RPMI7951 (cell line): Measurements from ENCODE around the gene CPSF4. TPM values are rescaled to one million over a fixed set of nuclear protein-coding genes. Genes with fewer than 3 reads are reported as not detected.
"Not testable (repeated sequence)": the region's sequence is repeated elsewhere in the genome, so short reads cannot be mapped to it uniquely, and the experiment has no call there.

ENCODE experiments used
- DNase-seq: peaks from one replicate; pipeline ENCODE4 v3.0.0-alpha.2; 2012; ENCODE audit warnings: low read depth
- total RNA-seq: library from RNA; depleted of rRNA; stranded (reverse); fragments of >200 nt; shearing (Covaris generic); gene quantifications from 2 replicates; pipeline ENCODE4 v1.2.3, GENCODE V29; 2014

CPSF4 gene
- total RNA-seq, 1 experiment from 2014 or later, result 21.7 TPM

- peak; percentile 93 for DNase-seq
Observed at GRCh38 chr7:99408379-99409191, 30.2 kb upstream of the CPSF4 start, which contains the start of the genes BUD31 and PDAP1. Gene BUD31 (plus strand): TSS chr7:99408969. CDS start chr7:99411093, 2,124 bp downstream. Gene PDAP1 (minus strand): TSS chr7:99408597. CDS start chr7:99408548, 49 bp downstream.

DNA sequence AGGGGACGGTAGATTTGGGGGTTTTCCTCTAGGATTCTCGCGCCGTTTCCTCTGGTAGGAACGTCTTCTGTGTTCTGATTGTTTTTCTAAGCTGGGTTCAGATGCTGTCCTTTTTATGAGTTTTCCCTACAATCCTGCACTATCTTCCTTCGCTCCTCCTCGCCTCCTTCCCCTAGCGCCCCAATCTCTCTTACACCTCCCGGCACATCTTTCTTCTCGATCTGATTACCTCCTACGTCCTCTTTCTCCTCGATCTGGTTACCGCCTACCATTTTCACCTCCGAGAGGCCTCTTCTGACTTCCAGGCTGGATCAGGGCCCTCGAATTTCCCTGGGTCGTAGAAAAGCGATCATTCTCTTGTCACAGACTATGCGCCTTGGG, 29.6 kb upstream of the CPSF4 start:
- no peak for DNase-seq

GRCh38 chr7:99409806-99410205, 28.9 kb upstream of the CPSF4 start:
- DNase-seq, result no peak

GRCh38 chr7:99410635-99411034, 28.1 kb upstream of the CPSF4 start:
- no peak for DNase-seq

DNA sequence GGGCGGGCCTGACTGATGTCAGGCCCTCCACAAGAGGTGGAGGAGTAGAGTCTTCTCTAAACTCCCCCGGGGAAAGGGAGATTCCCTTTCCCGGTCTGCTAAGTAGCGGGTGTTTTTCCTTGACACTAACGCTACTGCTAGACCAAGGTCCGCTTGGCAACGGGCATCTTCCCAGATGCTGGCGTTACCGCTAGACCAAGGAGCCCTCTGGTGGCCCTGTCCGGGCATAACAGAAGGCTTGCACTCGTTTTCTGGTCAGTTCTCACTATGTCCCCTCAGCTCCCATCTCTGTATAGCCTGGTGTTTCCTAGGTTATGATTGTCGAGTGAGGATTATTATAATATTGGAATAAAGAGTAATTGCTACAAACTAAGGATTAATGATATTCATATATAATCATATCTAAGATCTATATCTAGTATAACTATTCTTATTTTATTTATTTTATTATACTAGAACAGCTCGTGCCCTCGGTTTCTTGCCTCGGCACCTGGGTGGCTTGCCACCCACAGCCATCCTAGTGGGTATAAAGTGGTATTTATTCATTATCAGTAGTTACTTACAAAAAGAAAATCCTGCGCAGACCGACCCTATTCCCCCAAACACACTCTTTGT, 23.1 kb upstream of the CPSF4 start:
- DNase-seq, result peak; percentile 69

DNA sequence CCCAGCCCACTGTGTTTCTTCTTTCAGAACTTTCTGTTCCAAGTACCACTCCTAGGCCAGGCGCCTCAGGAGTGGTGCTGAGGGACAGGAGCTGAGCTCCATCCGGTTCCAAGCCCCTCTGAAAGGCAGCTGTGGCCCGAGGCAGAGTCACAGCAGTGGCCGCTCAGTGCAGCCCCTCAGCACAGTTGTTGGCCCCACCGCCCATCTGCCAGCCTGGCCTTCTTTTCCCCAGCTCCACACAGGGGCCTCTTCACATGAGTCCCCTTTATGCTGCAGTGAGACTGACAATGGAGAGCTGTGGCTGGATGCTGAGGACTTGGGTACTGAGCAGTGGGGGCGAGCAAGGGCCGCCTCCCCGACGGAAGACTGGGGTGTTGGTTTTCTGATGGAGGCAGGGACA, 20.5 kb upstream of the CPSF4 start:
- no peak for DNase-seq

GRCh38 chr7:99419323-99420021, 19.3 kb upstream of the CPSF4 start:
- no peak for DNase-seq

GRCh38 chr7:99420213-99420612, 18.5 kb upstream of the CPSF4 start:
- no peak for DNase-seq

DNA sequence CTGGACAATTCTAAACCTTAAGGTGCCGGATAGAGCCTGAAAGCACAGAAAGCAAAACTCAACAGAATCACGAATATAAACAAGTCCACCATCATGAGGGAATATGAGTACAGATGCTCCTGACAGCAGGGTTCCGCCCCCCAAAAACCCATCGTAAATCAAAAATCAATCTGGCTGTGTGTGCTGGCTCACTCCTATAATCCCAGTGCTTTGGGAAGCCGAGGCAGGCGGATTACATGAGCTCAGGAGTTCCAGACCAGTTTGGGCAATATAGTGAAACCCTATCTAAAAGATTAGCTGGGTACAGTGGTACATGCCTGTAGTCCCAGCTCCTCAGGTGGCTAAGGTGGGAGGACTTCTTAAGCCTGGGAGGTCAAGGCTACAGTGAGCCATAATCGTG, 17.8 kb upstream of the CPSF4 start:
- DNase-seq, result no peak

DNA sequence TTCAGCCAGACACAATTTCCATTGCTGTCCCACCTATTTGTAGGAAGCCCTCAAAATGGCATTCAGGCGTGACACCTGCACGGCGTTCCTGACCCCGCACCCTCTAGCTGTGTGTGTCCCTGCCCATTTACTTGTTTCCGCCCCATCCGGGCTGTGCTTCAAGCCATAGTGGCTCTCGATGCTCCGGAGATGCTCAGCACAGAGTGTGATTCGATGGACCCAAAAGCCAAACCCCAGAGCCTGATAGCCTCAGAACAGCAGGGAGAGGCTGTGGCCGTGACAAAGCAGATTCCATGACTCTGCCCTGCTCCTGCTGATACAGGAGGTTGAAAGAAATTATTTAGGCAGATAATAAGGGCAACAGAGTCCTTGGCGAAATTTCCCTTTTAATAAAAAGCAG, 16.6 kb upstream of the CPSF4 start:
- DNase-seq, result no peak

- DNase-seq, result no peak
Observed at GRCh38 chr7:99422625-99423024, 16.1 kb upstream of the CPSF4 start.

DNA sequence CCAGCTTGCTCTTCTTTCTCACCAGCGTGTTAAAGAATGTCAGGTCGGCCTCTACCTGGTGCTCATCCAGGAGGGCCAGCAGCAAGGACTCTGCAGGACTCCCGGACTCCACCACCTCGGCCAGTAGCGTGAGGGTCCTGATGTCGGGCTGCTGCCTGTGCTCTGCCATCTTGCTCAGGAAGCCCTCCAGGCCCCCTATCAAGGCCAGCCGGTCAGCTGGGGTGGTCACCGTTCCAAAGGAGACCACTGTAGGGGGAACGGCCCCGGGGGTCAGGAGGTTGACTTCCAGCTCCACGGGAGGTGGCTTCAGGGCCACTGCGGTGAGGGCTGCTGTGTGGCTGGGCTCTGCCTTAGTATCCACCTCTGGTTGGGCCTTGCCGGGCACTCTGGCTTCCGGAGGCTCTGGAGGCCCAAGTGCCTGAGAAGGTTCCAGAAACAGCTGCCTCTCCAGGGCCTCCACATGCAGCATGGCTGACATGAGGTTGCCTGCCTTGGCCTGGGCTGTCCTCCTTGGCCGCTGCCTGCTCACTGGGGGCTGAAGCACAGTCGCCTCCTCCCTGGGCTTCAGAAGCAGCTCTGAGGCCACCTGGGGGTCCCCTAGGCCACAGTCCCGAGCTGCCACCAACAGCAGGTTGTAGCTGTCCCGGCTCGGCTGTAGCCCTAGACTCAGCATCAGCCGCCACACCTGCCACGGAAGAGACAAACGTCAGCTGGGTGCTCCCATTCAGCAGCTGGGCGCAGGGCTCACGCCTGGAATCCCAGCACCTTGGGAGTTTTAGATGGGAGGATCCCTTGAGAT, 13.6 kb upstream of the CPSF4 start:
- no peak for DNase-seq

GRCh38 chr7:99428972-99429566, 9.7 kb upstream of the CPSF4 start:
- DNase-seq, result no peak

- no peak for DNase-seq
Observed at GRCh38 chr7:99429756-99430155, 9.0 kb upstream of the CPSF4 start.

- DNase-seq, result not testable (repeated sequence)
Observed at GRCh38 chr7:99431756-99432540, 6.8 kb upstream of the CPSF4 start.

DNA sequence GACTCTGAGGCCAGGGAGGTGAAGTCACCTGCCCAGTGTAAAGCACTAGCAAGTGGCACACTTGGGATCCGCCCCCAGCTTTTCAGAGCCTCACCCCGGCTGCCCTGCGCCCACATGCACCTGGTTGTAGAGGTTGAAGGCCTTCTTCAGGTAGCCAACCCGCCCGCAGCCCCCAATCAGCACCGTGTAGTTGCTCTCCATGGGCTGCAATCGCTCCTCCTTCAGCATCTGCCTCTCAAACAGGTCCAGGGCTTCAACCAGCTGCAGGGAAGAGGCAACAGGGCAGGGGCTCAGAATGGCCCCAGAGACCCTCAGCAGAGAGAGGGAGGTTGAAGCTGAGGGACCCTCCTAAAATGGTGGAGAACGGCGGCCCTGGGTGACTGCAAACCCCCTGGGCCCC, 5.6 kb upstream of the CPSF4 start:
- no peak for DNase-seq

DNA sequence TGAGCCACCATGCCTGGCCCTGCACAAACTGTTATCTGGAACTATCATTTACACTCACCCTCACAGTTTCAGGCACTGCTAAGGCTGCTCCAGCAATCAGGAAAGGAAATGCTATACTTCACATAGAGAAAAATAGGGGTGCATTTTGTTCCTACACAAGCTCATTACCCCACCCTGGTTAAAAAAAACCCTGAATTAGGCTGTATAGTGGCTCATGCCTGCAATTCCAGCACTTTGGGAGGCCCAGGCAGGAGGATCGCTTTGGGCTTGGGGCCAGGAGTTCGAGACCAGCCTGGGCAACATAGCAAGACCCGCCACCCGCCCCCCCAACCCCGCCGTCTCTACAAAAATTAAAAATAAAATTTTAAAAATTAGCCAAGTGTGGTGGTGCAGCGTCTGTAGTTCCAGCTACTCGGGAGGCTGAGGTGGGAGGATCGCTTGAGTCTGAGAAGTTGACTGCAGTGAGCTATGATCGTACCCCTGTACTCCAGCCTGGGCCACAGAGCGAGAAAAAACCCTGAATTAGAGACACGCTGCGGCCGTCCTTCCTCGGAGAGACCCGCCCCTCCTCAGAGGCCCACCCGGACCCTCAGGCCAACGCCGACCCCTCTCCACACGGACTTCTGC, 684 bp upstream of the CPSF4 start:
- peak; percentile 11 for DNase-seq

GRCh38 chr7:99440195-99440594, 1.5 kb downstream of the CPSF4 start:
- DNase-seq, result no peak

GRCh38 chr7:99446096-99446495, 7.4 kb downstream of the CPSF4 start:
- no peak for DNase-seq

GRCh38 chr7:99447943-99448342, 9.2 kb downstream of the CPSF4 start:
- DNase-seq, result no peak
